ENCODE measurements around the gene TGFBR1. TPM values are rescaled to one million over a fixed set of nuclear protein-coding genes. Genes with fewer than 3 reads are reported as not detected.

Gene TGFBR1
- total RNA-seq, 4 donors from 2014 or later, result 24.0 to 37.4 (median 31.8) TPM

- no peak overlapping the region for H3K4me3 ChIP-seq
- peak overlapping the region in 2 of 4 donors; percentile 47 to 56 for H3K27ac ChIP-seq
- H3K36me3 ChIP-seq, result no peaks in the 10 kb centered on the region
- WGBS, 2 donors, result 11 to 29% methylated on average over 3 of the region's 3 CpGs
- TF ChIP-seq, protein P1, sequence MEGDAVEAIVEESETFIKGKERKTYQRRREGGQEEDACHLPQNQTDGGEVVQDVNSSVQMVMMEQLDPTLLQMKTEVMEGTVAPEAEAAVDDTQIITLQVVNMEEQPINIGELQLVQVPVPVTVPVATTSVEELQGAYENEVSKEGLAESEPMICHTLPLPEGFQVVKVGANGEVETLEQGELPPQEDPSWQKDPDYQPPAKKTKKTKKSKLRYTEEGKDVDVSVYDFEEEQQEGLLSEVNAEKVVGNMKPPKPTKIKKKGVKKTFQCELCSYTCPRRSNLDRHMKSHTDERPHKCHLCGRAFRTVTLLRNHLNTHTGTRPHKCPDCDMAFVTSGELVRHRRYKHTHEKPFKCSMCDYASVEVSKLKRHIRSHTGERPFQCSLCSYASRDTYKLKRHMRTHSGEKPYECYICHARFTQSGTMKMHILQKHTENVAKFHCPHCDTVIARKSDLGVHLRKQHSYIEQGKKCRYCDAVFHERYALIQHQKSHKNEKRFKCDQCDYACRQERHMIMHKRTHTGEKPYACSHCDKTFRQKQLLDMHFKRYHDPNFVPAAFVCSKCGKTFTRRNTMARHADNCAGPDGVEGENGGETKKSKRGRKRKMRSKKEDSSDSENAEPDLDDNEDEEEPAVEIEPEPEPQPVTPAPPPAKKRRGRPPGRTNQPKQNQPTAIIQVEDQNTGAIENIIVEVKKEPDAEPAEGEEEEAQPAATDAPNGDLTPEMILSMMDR (IDR thresholded peaks at IDR 0.05), result no peak
- TF ChIP-seq POLR2A (IDR thresholded peaks at IDR 0.05), result no peak
- no peak for TF ChIP-seq EP300 (IDR thresholded peaks at IDR 0.05)
- DNase-seq (ENCODE audit: low spot score in 2 of 2), result no peak
- no peaks in the 10 kb centered on the region for H3K27me3 ChIP-seq
- H3K4me1 ChIP-seq, result peaks cover 0 to 60% (median 24%) of the 10 kb centered on the region in 4 donors
- H3K9me3 ChIP-seq, result no peaks in the 10 kb centered on the region
Observed at GRCh38 chr9:99107421-99107820, 2.5 kb downstream of the TGFBR1 start.

- H3K36me3 ChIP-seq, result no peaks in the 10 kb centered on the region
- TF ChIP-seq EP300 (IDR thresholded peaks at IDR 0.05) (no peak), POLR2A (IDR thresholded peaks at IDR 0.05) (no peak)
- TF ChIP-seq, protein P1 (IDR thresholded peaks at IDR 0.05), result no peak
- H3K27ac ChIP-seq, result no peak overlapping the region
- no peaks in the 10 kb centered on the region for H3K9me3 ChIP-seq
- peaks cover 0 to 67% (median 31%) of the 10 kb centered on the region in 4 donors for H3K4me1 ChIP-seq
- no peak overlapping the region for H3K4me3 ChIP-seq
- DNase-seq (ENCODE audit: low spot score in 2 of 2), result no peak
- H3K27me3 ChIP-seq, result no peaks in the 10 kb centered on the region
- WGBS, 2 donors, result 82 to 92% methylated on average over 2 of the region's 2 CpGs
Observed at GRCh38 chr9:99108131-99108530, 3.2 kb downstream of the TGFBR1 start.

DNA sequence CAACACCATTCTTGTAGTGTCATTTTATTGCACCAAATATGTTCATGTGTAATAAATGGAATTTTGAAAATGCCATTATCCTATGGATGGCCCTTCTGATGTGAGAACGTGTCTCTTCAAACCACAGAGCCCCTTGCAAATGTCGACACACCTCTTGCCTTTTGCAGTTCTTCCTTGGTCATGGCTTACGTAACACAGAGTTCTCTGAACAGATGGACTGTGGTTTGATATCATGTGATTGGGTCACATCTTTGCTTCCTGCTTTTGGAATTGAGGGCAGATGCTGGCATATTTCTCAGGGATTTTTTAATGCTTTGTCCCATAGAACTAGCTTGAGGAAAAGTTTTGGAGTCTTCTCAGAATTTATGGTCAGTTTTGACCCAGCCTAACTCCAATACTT lies 4.6 kb downstream of the TGFBR1 start:
- WGBS, 2 donors, result 83 to 87% methylated on average over 3 of the region's 3 CpGs
- peak overlapping the region in 2 of 4 donors; percentile 21 to 38 for H3K27ac ChIP-seq
- H3K4me3 ChIP-seq, result no peak overlapping the region
- DNase-seq (ENCODE audit: low spot score in 2 of 2), result peak in 1 of 2 donors; percentile 43
- no peaks in the 10 kb centered on the region for H3K36me3 ChIP-seq
- H3K27me3 ChIP-seq, result no peaks in the 10 kb centered on the region
- H3K9me3 ChIP-seq, result no peaks in the 10 kb centered on the region
- peaks cover 0 to 68% (median 43%) of the 10 kb centered on the region in 4 donors for H3K4me1 ChIP-seq
- TF ChIP-seq EP300 (IDR thresholded peaks at IDR 0.05) (peak in 1 of 2 donors; percentile 81), POLR2A (IDR thresholded peaks at IDR 0.05) (no peak)
- TF ChIP-seq, protein P1 (IDR thresholded peaks at IDR 0.05), result no peak

GRCh38 chr9:99112750-99113413 lies 8.0 kb downstream of the TGFBR1 start:
- 65 to 69% methylated on average over 6 of the region's 6 CpGs for WGBS, 2 donors
- no peak for DNase-seq (ENCODE audit: low spot score in 2 of 2)
- Histone ChIP-seq H3K27me3 (no peaks in the 10 kb centered on the region), H3K36me3 (no peaks in the 10 kb centered on the region), H3K4me1 (peaks cover 0 to 67% (median 35%) of the 10 kb centered on the region in 4 donors), H3K27ac (peak overlapping the region in 1 of 4 donors; percentile 12), H3K4me3 (no peak overlapping the region), H3K9me3 (no peaks in the 10 kb centered on the region)
- TF ChIP-seq, protein P1 (IDR thresholded peaks at IDR 0.05), result no peak
- TF ChIP-seq POLR2A (IDR thresholded peaks at IDR 0.05) (no peak), EP300 (IDR thresholded peaks at IDR 0.05) (no peak)

DNA sequence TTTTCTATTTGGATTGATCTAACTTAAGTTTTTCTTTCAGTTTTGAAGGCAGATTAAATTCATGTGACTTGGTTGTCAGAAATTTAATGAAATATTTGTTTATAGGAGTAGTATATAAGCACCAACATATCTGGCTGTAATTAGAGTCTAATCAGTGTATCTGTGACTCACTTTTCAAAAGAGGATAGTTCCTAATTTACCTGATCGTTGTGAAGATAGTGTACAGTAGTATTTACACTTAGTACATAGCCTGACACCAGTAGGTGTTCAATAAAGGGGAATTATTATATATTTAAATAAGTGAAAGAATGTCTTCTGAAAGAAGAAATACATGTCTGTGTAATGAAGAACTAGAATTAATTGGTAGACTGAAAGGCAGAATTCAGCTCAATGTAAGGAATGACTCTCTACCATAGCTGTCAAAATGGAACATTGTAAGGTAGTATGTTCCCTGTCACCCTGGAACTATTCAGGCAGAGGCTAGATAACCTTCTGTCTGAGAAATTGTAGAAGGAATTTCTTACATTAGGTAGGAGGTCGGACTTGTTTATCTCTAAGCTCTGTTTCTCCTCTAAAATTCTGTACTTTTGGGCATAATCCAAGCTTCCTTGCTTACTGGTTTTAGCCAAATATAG lies 8.6 kb downstream of the TGFBR1 start:
- H3K36me3 ChIP-seq, result no peaks in the 10 kb centered on the region
- H3K4me1 ChIP-seq, result peaks cover 0 to 62% (median 31%) of the 10 kb centered on the region in 4 donors
- 73 to 75% methylated on average over 2 of the region's 2 CpGs for WGBS, 2 donors
- TF ChIP-seq POLR2A (IDR thresholded peaks at IDR 0.05) (no peak), EP300 (IDR thresholded peaks at IDR 0.05) (no peak)
- TF ChIP-seq, protein P1 (IDR thresholded peaks at IDR 0.05), result no peak
- H3K4me3 ChIP-seq, result no peak overlapping the region
- no peak for DNase-seq (ENCODE audit: low spot score in 2 of 2)
- no peaks in the 10 kb centered on the region for H3K9me3 ChIP-seq
- peak overlapping the region in 1 of 4 donors; percentile 44 for H3K27ac ChIP-seq
- no peaks in the 10 kb centered on the region for H3K27me3 ChIP-seq

All from tibial nerve (tissue), 4 donors.